Esophagus muscularis mucosa (tissue), 4 donors: ENCODE measurements around the gene ERBB4.

ENCODE experiments used
- CTCF ChIP-seq, 3 experiments: fragments of 200-600 bp in 2 of 3; fragments of 450-650 bp in 1 of 3; sonication (generic) in 2 of 3; IDR thresholded peaks; one replicate each; pipeline ENCODE4 v1.5.1; 2017 to 2019; ENCODE audit warnings: antibody characterized with exemption in 3 of 3, mild to moderate bottlenecking in 2 of 3, moderate library complexity in 1 of 3
- EP300 ChIP-seq: sonication (generic); formaldehyde crosslinking; IDR thresholded peaks from one replicate; pipeline ENCODE4 v1.6.1; 2017; ENCODE audit warnings: antibody characterized with exemption
- POLR2A ChIP-seq: fragments of 450-650 bp; IDR thresholded peaks from one replicate; pipeline ENCODE4 v1.6.1; 2017; ENCODE audit warnings: antibody characterized with exemption, moderate library complexity, mild to moderate bottlenecking, low read depth

GRCh38 chr2:212158081-212158480, 380.5 kb downstream of the ERBB4 start:
- TF ChIP-seq CTCF (IDR thresholded peaks at IDR 0.05): no peak
- no peak for TF ChIP-seq POLR2A
- TF ChIP-seq EP300: no peak
